HCT116 (cell line): ENCODE data around the gene IFNA1.

ENCODE experiments used
- CTCF ChIP-seq, 3 experiments: fragments of 200-600 bp in 1 of 3; sonication (generic) in 1 of 3; IDR thresholded peaks in 2 of 3; conservative IDR thresholded peaks in 1 of 3; 2 replicates each; pipeline ENCODE4 v1.5.1; 2012 to 2017; ENCODE audit warnings: low read depth in 2 of 3, low read length in 2 of 3, antibody characterized with exemption in 1 of 3, borderline replicate concordance in 1 of 3, control low read depth in 1 of 3, mild to moderate bottlenecking in 1 of 3, mixed read lengths in 1 of 3, mixed run types in 1 of 3, moderate library complexity in 1 of 3; ENCODE audit not compliant: insufficient read depth in 1 of 3
- EZH2 ChIP-seq: fragments of 200-600 bp; sonication (generic); IDR thresholded peaks from 2 replicates; pipeline ENCODE4 v1.6.1; 2017; ENCODE audit warnings: antibody characterized with exemption, mixed run types
- EZH2phosphoT487 ChIP-seq: fragments of 200-600 bp; IDR thresholded peaks from 2 replicates; pipeline ENCODE4 v1.6.1; 2018; ENCODE audit warnings: antibody characterized with exemption, borderline replicate concordance
- MAX ChIP-seq: IDR thresholded peaks from 2 replicates; pipeline ENCODE4 v1.6.1; 2012
- POLR2A ChIP-seq: IDR thresholded peaks from 2 replicates; pipeline ENCODE4 v1.7.0; 2011; ENCODE audit warnings: borderline replicate concordance; ENCODE audit not compliant: insufficient read depth, insufficient read length; ENCODE audit errors: extremely low read depth
- POLR2AphosphoS5 ChIP-seq: IDR thresholded peaks from 2 replicates; pipeline ENCODE4 v1.6.1; 2011; ENCODE audit warnings: mild to moderate bottlenecking, low read depth, low read length, moderate library complexity
- ZBTB33 ChIP-seq: IDR thresholded peaks from 2 replicates; pipeline ENCODE4 v1.6.1; 2011; ENCODE audit warnings: mild to moderate bottlenecking, low read length, moderate library complexity; ENCODE audit not compliant: insufficient replicate concordance; ENCODE audit errors: extremely low read depth

GRCh38 chr9:21428235-21428634 lies 12.0 kb upstream of the IFNA1 start:
- TF ChIP-seq CTCF (IDR thresholded peaks at IDR 0.05 in 2 of 3, conservative IDR thresholded peaks at IDR 0.05 in 1 of 3; ENCODE audit: borderline replicate concordance in 1 of 3, insufficient read depth in 1 of 3, low read depth in 2 of 3, low read length in 2 of 3) (no peak), EZH2 (no peak), MAX (no peak), POLR2AphosphoS5 (no peak), ZBTB33 (no peak), POLR2A (no peak), EZH2phosphoT487 (no peak)
